Kidney (tissue), 14 donors: Measurements from ENCODE around the gene TOMM7. TPM values are rescaled to one million over a fixed set of nuclear protein-coding genes. Genes with fewer than 3 reads are reported as not detected.
A peak's percentile ranks its signal among the peaks of the same experiment; 100 is the strongest.

ENCODE experiments used
- DNase-seq, 5 donors: peaks; one replicate each; pipeline ENCODE4 v3.0.0-alpha.2; 2013 to 2020
- FAIRE-seq: peaks from 2 replicates; lab custom pipeline; 2012; peaks lifted over from hg19 to GRCh38; lab: Jason Lieb, UNC
- H3K27ac ChIP-seq, 2 donors: one replicate each; pipeline ENCODE4 v1.7.0; 2013; ENCODE audit warnings: low read depth in 2 of 2, low read length in 2 of 2, inconsistent platforms in 1 of 2
- H3K27me3 ChIP-seq: one replicate; pipeline ENCODE4 v1.7.1; 2013; ENCODE audit warnings: low read length, inconsistent platforms; ENCODE audit not compliant: control insufficient read depth, insufficient read depth
- H3K36me3 ChIP-seq, 3 donors: one replicate each; pipeline versions ENCODE4 v1.7.0 to v1.7.1; 2013; ENCODE audit warnings: low read length in 3 of 3, control low read depth in 1 of 3, inconsistent platforms in 1 of 3; ENCODE audit not compliant: insufficient read depth in 3 of 3, control insufficient read depth in 2 of 3
- H3K4me1 ChIP-seq, 3 donors: one replicate each; pipeline versions ENCODE4 v1.7.0 to v1.7.1; 2013; ENCODE audit warnings: low read length in 3 of 3, inconsistent platforms in 1 of 3, low read depth in 1 of 3; ENCODE audit not compliant: control insufficient read depth in 2 of 3, insufficient read depth in 2 of 3
- H3K4me3 ChIP-seq, 3 donors: one replicate each; pipeline versions ENCODE4 v1.7.0 to v1.8.1; 2013; ENCODE audit warnings: low read length in 3 of 3, control low read depth in 1 of 3, inconsistent platforms in 1 of 3
- H3K9ac ChIP-seq, 3 donors: one replicate each; pipeline versions ENCODE4 v1.7.0 to v1.7.1; 2013; ENCODE audit warnings: low read length in 3 of 3, control low read depth in 1 of 3, inconsistent platforms in 1 of 3
- H3K9me3 ChIP-seq, 3 donors: one replicate each; pipeline versions ENCODE4 v1.7.0 to v1.7.1; 2013; ENCODE audit warnings: low read length in 3 of 3, control low read depth in 1 of 3, inconsistent platforms in 1 of 3; ENCODE audit not compliant: control insufficient read depth in 2 of 3, insufficient read depth in 1 of 3
- intact Hi-C: fragments of 100-400 bp; cut with DNase I; formaldehyde crosslinking; loops from one replicate; pipeline ENCODE4 v1.11.1; 2022
- polyA plus RNA-seq: library from polyadenylated mRNA; stranded (reverse); fragments of 350-450 nt; fragmentation: Illumina TruSeq; extraction: RNeasy Lipid Tissue Mini Kit (QIAGEN cat#74804); gene quantifications from one replicate; pipeline ENCODE4 v1.2.3, GENCODE V29; 2014; ENCODE audit warnings: low read depth, low replicate concordance; ENCODE audit not compliant: insufficient read depth
- total RNA-seq: library from RNA; stranded (reverse); fragmentation: NEBNext Ultra II Directional; extraction: Animal tissue kit (Norgen Biotek cat#: 25700); gene quantifications from one replicate; pipeline ENCODE4 v1.2.1, GENCODE V29; 2021
- TF ChIP-seq, protein P1 (sequence below): IDR thresholded peaks from 3 replicates; pipeline ENCODE4 v1.5.1; 2012; ENCODE audit warnings: mild to moderate bottlenecking, moderate library complexity, borderline replicate concordance; ENCODE audit not compliant: insufficient read depth; ENCODE audit errors: extremely low read depth
- donor health status: control.
- donor health status: control.
- donor health status: control.
- donor health status: control.
- donor health status: control.
- donor health status: DM: yes; HTN: yes; CAD: no.
- donor health status: Normal renal cell carcinoma (clear cell type).

TOMM7 gene
- total and polyA plus RNA-seq, 2 donors from 2014 or later, result 253 to 1,227 TPM

DNA sequence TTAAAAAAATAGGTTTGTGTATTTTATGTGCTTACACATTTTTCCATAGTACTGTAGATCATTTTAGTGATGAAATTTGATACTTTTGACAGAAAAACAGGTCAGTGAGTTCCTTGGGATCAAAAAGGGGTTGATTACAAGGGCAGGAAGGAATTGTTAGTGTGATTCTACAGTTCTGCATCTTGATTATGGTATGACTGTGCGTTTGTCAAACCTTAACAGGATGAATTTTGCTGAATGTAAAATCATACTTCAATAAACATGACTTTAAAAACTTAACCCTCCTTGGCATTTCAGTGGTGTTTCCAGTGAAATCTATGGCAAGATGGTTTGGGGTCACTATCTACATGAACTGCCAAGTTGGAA, 35.6 kb upstream of the TOMM7 start:
- no peak for DNase-seq
- Histone ChIP-seq H3K9ac (no peak overlapping the region), H3K36me3 (peaks cover 0 to 4% (median 0%) of the 10 kb centered on the region in 3 donors), H3K9me3 (no peaks in the 10 kb centered on the region), H3K27ac (no peak overlapping the region), H3K27me3 (no peaks in the 10 kb centered on the region), H3K4me1 (peaks cover 0 to 5% (median 0%) of the 10 kb centered on the region in 3 donors), H3K4me3 (no peak overlapping the region)
- no peak for FAIRE-seq
- intact Hi-C loops, result no loop called here
- TF ChIP-seq, protein P1, sequence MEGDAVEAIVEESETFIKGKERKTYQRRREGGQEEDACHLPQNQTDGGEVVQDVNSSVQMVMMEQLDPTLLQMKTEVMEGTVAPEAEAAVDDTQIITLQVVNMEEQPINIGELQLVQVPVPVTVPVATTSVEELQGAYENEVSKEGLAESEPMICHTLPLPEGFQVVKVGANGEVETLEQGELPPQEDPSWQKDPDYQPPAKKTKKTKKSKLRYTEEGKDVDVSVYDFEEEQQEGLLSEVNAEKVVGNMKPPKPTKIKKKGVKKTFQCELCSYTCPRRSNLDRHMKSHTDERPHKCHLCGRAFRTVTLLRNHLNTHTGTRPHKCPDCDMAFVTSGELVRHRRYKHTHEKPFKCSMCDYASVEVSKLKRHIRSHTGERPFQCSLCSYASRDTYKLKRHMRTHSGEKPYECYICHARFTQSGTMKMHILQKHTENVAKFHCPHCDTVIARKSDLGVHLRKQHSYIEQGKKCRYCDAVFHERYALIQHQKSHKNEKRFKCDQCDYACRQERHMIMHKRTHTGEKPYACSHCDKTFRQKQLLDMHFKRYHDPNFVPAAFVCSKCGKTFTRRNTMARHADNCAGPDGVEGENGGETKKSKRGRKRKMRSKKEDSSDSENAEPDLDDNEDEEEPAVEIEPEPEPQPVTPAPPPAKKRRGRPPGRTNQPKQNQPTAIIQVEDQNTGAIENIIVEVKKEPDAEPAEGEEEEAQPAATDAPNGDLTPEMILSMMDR, result no peak

DNA sequence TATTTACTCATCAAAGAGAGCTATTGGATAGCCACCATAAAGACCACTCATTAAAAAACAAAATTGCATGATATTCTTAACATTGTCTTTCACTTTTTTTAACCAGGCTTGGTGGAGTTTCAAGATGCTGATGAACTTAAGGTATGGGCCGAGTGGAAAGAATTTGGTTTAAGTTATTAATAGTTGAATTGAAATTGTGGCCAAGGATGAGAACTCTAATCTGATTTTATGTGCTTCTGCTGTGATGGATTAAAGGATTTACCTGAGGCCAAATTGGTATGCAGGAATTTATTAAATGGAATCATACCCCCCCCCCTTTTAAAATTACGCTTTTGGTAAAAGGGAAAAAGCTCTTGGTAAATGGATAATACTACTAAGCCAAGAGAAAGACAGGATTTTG, 33.8 kb upstream of the TOMM7 start:
- H3K4me3 ChIP-seq, result no peak overlapping the region
- H3K27ac ChIP-seq, result no peak overlapping the region
- peaks cover 0 to 5% (median 0%) of the 10 kb centered on the region in 3 donors for H3K4me1 ChIP-seq
- intact Hi-C loops, result no loop called here
- no peak overlapping the region for H3K9ac ChIP-seq
- TF ChIP-seq, protein P1, result no peak
- no peaks in the 10 kb centered on the region for H3K27me3 ChIP-seq
- DNase-seq (no peak), FAIRE-seq (no peak)
- peaks cover 0 to 4% (median 0%) of the 10 kb centered on the region in 3 donors for H3K36me3 ChIP-seq
- no peaks in the 10 kb centered on the region for H3K9me3 ChIP-seq

DNA sequence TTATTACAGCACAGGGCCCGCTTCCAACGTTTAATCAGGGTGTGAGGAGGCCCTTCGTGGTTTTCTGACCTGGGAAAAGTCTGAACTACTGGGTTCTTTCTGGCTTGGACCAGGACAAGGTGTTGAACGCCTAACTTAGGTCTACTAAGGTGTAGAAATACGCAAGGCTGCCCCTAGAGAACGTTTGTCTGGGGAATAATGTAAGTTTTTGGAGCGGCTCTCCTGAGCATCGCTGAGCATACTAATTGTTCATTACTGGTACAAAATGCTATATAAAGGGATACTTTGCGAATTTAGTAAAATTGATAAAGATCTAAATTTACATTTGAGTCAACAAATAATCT, 32.4 kb upstream of the TOMM7 start:
- TF ChIP-seq, protein P1, result no peak
- Histone ChIP-seq H3K27me3 (no peaks in the 10 kb centered on the region), H3K36me3 (peaks cover 0 to 4% (median 0%) of the 10 kb centered on the region in 3 donors), H3K9me3 (no peaks in the 10 kb centered on the region), H3K4me3 (peak overlapping the region; percentile 35 to 80 (median 75)), H3K9ac (peak overlapping the region in 2 of 3 donors; percentile 75 to 84), H3K27ac (peak overlapping the region; percentile 41 to 69), H3K4me1 (peaks cover 0 to 5% (median 0%) of the 10 kb centered on the region in 3 donors)
- FAIRE-seq (no peak), DNase-seq (no peak)
- intact Hi-C loops, result no loop called here
